ENCODE data around the gene MBNL2.

MBNL2 gene

DNA sequence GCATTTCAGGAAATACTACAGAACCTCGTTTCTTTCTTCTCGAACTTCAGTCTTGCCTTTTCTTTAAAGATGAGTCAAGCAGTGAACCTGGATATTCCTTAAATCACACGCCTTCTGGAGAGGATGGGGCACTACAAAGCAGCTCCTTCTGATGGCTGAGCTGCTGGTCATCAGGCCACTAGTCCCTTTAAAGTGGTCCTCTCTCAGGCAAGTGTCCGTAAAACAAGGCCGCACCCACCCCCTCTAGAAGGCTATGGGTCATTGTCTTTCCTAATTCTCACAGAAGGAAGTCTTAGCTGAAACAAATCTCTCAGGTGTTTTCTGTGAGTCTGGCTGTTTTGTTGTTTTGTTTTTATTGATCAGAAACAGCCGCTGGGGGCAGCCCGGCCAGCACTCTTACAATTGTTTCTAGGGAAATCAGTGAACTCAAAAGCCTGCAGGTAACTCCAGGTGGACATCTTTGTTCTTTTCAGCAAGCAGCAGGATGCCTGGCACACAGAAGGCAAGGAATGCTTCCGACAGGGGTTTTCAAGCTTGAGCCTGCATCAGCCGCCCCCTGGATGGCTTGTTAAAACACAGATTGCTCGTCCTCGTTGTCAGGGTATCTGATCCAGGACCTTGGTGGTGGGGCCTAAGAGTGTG, 45.4 kb downstream of the MBNL2 start:
- no peak for DNase-seq (ENCODE audit: extremely low read depth in 1 of 2, low read depth in 1 of 2)

DNA sequence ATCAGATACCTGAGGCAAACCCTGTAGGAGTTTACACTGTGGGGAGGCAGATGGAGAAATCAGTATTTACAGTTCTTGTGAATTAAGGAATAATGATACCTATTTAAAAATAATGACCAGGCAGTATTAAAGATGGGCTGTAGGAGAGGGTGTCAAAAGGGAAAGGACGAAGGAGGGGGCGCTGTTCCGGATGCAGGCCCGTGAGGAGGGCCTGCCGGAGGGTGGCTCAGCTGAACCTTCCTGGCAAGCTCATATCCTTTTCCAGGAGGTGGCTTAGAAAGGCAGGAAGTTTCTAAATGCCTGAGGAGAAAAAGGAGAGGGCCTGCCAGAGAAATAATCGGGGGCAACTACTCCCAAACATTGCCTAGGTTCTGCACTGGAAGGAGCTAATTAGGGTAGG, 46.6 kb downstream of the MBNL2 start:
- no peak for DNase-seq (ENCODE audit: extremely low read depth in 1 of 2, low read depth in 1 of 2)

DNA sequence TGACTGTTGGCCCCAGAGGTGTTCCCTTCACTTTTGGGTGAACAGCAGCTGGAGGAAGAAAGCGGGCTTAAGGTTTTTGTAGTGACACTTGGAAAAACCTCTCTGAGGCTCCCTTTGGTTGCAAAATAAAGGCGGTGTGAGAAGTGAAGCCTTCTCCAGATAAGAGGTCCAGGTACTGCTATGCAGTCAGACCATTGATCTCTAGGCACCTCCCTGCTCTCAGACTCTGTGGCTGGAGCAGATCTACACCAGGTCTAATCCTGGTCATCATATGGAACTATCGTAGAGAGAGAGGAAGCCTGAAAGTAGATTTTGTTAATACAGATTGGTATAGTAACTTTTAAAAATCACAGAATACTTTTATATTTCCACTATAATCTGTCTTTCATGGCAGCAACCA, 47.5 kb downstream of the MBNL2 start:
- DNase-seq (ENCODE audit: extremely low read depth in 1 of 2, low read depth in 1 of 2) = no peak

DNA sequence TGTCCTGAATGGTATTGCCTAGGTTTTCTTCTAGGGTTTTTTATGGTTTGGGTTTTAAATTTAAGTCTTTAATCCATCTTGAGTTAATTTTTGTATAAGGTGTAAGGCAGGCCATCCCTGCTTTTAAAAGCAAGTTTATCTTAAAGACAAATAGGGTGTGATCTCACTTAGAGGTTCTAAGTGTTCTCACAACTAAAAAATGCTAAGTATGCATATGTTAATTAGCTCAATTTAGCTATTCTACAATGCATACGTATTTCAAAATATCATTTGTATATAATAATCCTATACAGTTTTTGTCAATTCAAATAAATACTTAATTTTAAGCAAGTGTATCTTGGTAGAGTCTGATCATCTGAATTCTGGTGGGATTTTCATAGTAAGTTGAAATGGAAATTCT, 50.4 kb downstream of the MBNL2 start:
- DNase-seq (ENCODE audit: extremely low read depth in 1 of 2, low read depth in 1 of 2) = no peak

DNA sequence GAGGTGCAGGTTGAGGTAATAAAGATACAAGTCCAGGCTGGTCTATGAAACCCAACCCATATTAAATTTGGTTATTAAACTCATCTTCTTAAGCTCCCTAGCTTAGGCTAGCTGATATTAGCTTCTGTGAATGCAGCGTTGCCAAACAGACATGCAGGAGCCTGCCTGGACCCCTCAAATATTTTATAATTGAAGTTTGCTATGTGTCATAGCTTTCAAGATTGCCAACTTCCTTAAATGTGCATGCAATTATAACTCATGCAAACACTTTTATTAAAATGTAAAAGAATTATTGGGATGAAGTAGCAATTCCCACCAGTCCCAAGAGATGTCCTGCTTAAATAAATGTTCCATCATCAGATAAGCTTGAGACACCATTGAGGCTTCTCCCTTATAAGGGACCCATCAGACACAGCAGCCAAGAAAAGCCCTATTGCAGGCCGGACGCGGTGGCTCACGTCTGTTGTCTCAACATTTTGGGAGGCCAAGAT, 51.3 kb downstream of the MBNL2 start:
- DNase-seq (ENCODE audit: extremely low read depth in 1 of 2, low read depth in 1 of 2) = no peak

DNA sequence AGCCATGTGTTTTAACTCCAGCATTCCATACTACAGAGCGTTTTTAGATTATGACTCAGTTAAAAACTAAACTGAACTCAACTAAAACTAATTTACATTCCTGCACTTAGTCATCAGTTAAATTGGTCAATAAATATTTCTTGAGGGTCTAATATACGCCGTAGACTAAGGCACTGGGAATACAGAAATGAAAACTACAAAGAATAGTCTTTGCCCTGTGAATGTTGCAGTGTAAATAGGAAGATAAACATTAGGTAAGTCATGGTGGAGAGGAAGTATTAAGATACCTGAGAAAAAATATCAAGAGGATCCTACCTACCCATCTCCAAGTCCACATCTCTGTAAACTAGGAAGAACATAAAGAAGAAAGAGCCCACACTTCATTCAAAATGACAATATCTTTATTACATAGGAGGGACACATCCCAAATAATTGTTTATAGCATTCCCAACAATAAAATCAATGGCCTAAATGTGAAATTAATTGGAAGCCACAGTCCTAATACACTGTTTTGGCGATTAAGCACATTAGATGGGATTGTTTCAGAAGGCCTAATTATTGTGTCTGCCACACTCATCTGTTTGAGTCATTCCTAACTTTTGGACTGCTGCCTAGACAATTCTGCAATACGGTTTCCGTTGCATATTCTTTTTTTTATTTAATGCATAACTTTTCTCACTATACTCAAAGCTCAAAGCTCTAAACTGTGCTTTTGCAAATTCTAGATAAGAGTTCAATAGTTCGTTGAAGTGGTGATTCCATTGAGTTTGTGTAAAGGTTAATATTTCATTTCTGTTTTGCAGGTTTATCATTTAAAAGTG, 52.9 kb downstream of the MBNL2 start:
- no peak for DNase-seq (ENCODE audit: extremely low read depth in 1 of 2, low read depth in 1 of 2)

DNA sequence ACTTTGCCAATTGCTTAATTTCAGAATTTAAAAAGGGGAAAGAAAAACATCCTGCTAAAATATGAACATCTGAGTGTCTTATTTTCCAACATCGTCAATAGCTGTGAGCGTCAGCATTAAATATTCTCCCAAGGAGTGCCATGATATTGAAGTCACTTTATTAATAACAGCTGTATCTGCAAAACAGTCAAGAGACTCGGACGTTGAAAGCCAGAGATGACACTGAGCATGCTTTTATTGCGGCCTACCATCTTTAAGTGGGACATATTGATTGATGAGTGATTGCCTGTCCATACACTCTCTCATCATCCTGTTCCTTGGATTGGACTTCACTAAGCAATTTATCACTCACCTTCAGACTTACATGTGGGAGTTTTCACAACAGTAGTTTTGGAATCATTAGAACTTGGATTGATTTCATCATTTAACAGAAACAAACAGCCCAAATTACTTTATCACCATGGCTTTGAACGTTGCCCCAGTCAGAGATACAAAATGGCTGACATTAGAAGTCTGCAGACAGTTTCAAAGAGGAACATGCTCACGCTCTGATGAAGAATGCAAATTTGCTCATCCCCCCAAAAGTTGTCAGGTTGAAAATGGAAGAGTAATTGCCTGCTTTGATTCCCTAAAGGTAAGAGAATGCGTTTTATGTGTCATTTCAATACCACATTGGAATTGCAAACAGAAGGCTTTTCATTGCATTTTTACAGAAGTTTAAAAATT, 53.8 kb downstream of the MBNL2 start:
- no peak for DNase-seq (ENCODE audit: extremely low read depth in 1 of 2, low read depth in 1 of 2)

DNA sequence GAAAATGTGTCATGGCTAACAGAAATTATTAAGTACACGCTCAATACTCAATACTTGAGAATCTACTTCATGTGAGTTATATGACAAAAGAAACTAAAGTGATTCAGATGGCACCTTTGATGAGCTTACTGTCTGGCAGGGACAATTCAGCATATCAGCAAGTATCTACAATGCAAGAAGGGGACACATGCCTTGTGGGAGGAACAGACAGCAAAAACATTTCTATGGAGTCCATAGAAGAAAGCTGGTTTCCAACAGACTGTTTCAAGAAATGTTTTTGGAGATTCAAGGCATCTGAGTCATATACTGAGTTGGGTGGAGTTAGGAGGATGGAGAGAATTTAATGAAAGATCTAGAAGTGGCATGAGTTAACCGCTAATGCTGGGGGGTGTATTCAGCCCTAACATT, 54.7 kb downstream of the MBNL2 start:
- no peak for DNase-seq (ENCODE audit: extremely low read depth in 1 of 2, low read depth in 1 of 2)

DNA sequence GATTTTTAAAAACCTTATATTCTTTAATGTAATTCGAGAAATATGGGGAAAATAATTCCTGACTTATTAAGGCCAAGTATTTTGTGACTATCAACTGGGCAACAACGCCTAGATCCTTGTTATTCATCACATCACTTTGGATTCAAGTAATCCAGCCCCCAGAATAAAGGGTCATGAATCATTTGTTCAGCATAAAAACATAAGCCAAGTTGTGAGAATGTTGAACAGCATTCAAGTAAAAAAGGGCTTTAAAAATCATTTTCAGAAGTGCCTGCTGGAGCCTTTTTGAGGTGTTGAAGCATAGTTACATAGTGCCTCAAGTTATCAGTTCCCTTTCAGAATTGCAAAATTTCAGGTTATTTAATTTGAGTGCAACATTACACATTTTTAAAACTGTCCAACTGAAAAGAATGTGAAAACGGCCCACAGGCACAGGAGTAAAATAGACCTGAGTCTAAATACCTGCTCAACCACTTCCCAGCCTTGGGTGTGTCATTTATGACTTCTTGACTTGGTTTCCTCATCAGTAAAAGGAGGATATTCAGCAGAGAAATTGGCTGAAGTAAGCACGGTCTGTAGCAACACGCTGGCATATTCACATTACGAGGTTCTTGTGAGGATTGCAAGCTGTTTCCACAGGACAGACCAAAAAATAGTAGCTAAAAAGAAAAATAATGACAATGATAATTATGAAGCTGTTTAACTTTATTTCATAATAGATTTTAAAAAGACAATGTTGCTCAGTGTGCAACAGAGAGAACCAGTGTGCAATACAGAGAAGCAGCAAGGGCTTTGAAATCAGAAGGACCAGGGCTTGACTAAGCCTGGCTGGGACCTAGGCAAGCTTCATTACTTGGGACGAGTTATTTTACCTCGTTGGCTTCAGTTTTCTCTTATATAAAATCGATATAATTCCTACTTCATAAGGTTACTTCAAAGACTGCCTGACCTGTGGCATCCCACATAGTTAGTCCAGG, 56.6 kb downstream of the MBNL2 start:
- DNase-seq (ENCODE audit: extremely low read depth in 1 of 2, low read depth in 1 of 2) = no peak

DNA sequence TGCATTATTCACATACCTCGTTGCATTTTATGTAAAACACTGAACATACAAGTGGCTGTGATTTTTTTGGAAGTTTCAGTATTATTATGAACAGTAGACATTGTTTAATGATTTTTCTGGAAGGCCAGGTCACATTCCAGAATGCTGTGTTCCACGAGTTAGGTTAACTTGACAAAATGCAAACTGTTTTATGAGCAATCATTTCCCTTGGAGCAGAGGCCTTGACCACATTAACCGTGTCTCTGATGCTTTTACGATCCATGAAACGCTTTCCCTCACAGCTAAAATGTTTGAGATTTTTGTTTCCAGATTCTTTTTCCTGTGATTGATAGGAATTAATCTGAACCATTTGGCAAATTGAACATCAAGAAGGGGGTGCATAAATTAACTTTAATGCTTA, 57.8 kb downstream of the MBNL2 start:
- no peak for DNase-seq (ENCODE audit: extremely low read depth in 1 of 2, low read depth in 1 of 2)

DNA sequence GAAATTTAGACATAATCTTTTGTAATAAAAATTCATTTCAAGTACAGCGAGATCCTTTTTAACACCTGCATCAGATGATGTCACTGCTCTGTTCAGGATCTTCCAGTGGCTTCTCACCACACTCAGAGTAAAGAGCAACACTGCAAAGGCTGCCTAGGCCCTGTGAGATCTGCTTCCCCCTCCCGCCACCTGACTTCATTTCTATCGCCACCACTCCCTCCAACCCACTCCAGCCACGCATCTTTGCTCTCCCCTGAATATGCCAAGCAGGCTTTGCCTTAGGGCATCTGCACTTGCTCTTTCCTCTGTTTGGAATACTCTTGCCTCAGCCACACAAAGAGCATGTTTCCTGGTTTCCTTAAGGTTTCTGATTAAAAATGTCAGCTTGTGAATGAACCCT, 58.3 kb downstream of the MBNL2 start:
- DNase-seq (ENCODE audit: extremely low read depth in 1 of 2, low read depth in 1 of 2) = no peak

DNA sequence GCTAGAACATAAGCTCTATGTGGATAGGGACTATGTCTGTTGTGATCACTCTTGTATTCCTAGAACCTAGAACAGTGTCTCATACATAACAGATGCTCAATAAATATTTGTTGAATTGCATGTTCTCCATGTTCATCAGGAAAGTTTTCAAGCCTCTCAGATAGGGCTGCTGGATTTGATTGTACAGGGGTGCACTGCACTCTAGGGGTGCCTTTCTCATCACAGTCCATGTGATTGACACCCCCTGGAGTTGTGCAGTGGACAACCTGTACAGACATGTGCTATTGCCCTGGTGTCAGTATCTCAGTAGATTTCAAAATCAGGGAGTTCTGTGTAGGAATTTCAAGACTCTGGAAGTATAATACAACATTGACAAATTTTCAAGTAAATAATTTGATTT, 58.9 kb downstream of the MBNL2 start:
- DNase-seq (ENCODE audit: extremely low read depth in 1 of 2, low read depth in 1 of 2) = no peak

DNA sequence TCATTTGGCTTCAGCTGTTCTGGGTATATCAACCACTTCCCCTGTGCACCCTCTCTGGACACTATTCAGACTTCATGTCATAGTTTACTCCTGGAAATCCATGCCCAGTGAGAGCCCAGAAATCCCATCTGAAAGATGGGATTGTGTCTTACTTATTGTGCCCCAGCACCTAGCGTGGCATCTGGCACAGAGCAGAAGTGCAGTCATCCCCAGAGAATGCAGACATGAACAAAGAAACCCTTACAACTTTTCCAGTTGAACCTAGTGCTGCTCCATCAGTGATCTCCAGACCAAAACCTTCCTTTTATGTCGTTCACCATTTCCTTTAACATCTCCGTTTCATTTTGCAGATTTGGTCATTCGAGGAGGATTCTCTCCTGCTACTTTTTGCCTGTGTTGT, 60.6 kb downstream of the MBNL2 start:
- no peak for DNase-seq (ENCODE audit: extremely low read depth in 1 of 2, low read depth in 1 of 2)

DNA sequence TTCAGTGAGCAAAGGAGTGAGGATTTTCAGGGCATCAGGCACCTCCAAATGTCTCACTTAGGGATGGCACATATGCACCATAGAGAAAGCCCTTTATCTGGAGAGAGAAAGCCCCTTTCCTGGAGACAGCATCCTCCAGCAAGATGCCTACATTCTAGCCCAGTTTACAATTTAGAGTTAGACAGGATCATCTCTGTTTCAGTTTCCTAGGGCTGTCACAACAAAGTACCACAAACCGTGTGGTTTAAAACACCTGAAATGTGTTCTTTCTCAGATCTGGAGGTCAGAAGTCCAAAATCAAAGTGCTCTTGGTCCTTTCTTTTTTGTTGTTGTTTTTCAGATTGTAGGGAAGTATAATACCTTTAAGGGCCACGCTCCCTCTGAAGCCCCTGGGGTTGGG, 61.8 kb downstream of the MBNL2 start:
- DNase-seq (ENCODE audit: extremely low read depth in 1 of 2, low read depth in 1 of 2) = no peak

DNA sequence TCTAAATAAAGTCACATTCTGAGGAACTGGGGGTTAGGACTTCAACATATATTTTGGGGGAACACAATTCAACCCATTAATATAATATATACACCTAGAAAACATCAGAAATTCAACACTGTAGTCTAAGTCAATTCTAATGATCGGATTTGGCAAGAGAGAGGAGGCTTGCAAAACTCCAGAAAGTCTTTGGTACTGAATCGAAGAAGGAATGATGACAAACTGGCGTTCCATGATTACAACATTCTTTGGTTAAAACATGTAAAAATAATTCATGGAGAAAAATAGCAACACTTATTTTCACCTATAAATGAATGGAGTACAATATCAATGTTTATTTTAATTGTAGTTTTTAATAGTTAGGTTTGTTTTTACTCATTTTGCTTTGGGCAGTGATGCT, 62.4 kb downstream of the MBNL2 start:
- DNase-seq (ENCODE audit: extremely low read depth in 1 of 2, low read depth in 1 of 2) = no peak

DNA sequence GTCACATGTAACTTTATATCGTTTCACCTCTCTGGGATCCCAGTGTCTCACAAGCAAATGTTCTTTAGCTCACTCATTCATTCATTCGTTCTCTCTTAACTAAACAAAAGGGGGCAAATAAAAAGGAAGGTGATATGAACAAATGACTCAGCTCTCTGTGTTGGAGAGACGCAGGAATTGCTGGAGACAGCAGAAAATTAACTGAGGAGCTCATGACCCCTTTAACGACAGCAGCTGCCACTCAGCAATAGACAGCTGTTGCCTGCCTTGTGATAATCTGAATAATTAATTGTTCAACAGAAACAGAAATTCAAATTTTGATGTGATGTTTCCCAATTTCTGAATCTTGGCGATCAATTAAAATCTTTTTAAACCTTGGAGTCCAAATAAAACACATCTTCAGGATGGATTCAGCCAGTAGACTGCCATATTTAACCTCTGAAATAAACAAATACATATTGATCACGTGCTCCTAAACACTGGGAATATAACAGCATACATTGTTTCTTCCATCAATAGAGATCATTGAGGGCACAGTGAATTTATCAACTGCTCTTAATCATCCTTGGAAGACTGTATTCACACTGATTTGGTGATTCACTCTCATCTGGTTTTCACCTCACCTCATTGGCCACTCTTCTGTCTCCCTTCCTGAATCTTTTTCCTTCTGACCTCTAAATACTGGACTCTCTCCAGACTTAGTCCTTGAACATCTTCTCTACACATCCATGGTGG, 63.3 kb downstream of the MBNL2 start:
- no peak for DNase-seq (ENCODE audit: extremely low read depth in 1 of 2, low read depth in 1 of 2)

DNA sequence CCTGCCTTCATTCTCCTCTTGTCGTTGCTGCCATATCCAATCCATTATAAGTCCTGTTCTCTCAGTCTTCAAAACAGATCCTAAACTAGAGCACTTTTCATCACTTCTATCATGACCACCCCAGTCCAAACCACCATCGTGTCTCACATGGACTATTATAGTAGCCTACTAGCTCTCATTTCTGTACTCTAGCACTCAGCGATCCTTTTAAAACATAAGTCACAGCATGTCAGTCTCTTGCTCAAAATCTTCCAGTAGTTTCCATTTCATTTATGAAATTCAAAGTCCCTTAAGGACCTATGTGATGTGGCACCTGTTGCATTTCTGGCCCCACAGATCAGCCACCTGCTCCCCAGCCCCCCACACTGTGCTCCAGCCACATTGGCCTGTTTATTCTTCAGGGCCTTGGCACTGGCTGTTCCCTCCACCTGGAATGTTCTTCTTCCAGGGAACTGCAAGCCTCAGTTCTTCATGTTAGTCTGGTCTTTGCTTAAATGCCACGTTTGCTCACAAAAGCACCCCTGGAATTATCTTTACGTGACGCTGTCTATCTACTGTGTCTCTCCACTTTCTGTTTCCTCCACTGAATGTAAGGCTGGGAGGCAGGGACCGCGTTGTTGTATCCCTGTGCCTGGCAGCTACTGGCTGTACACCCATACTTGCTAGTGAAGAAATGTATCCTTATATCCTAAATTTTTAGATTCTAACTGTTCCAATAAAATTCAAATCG, 64.3 kb downstream of the MBNL2 start:
- DNase-seq (ENCODE audit: extremely low read depth in 1 of 2, low read depth in 1 of 2) = no peak

DNA sequence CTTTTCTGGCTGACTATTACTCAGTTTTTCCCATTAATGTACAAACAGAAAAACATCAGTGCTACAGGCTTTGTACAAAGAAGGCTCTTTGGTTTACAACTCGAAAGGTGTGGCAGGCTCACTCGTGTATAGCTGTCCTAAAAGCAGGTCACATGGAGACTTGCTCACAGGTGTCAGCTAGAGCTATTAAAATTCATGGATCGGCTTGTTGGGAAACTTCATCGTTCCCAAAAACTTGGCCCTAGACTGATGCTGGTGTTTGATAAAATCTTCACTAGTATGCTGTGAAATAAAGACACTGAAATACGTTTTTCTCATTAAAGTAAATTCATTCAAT, 64.9 kb downstream of the MBNL2 start:
- DNase-seq (ENCODE audit: extremely low read depth in 1 of 2, low read depth in 1 of 2) = no peak

DNA sequence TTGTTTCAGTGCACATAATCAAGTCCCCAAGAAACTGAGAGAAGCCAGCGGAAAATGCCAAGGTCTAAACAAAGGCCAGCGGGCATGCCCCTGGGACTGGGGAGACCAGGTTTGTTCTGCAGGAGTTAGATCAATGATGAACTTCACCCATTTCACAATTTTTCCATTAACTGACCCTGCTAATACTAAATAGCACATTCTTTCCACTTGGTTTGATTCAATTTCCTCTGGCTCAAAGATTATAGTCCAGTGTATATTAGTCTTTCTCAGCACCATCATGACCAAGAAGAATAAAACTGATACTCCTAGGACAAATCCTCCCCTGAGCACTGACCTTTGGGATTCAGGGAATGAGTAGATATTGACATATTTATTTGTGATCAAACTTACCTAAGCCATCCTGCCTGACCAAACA, 66.4 kb downstream of the MBNL2 start:
- no peak for DNase-seq (ENCODE audit: extremely low read depth in 1 of 2, low read depth in 1 of 2)
